GM21825 (cell line): ENCODE measurements around the gene ITGB2.

Source experiments
- ATAC-seq: cut with Tn5 transposase; IDR thresholded peaks from one replicate; pipeline ENCODE4 v1.9.1; 2021; ENCODE audit warnings: mild to moderate bottlenecking, moderate library complexity; ENCODE audit not compliant: unreplicated experiment

ITGB2 gene

DNA sequence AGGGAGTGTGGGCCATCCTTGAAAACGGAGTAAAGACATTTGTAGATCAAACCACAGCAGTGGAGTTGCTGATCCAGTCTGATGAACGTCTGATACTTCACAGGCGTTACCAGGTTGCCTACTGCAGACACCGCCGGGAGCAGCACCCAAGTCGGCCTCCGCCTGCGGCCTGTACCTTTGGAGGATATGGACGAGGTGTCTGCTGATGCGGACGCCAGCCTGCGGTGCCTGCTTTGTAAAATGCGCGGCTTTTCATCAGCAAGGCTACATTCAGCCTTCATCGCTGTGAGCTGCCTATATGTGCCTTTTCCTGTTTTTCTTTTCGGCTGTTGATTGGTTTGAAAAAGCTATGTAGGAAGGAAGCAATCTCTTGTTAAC, 35.1 kb upstream of the ITGB2 start:
- ATAC-seq, result no peak

DNA sequence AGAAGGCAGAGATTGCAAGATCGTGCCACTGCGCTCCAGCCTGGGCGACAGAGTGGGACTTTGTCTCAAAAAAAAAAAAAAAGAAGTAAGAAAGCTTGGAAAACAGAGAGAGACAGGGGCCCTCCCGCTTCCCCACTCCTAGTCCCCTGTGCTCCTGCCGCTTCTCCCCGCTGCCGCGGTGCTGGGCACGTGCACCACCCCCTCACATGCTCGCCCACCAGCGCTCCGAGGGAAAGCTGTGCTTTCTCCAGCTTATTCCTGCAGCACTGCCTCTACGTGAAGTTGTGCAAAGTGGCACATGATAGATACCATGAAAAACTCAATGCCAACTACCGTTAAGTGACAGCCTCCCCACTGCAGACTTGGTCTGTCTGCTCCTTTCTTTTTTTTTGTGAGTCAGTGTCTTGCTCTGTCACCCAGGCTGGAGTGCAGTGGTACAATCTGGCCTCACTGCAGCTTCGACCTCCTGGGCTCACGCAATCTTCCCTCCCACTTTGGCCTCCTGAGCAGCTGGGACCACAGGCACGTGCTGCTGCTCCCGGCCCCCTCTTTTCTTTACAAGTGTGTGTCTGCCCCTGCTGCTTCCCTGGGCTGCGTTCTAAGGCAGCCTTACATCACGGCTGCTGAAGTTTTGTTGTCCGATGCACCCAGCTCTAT, 34.6 kb upstream of the ITGB2 start:
- ATAC-seq, result no peak

DNA sequence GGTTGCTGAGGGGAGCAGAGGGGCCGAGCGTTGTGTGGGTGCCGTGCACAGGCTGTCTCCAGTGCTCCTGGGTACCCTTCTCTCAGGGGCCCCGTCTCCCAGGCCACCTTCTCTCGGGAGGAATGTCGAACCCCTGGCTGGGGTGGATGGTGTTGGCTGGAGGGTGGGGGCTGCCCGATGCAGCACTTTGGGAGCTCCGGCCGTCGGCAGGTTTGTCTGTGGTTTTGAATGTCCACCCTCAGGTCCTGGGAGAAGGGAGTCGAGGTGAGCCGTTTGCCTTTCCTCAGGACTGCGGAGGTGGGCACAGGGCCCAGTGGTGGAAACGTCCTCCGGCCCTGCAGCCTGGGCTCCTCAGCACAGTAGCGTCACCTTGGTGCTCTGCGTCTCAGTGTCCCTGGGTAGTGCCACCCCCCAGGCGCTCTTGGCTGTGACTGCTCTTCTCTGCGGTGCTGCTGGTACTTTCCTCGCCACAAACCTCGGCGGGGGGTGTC, 33.6 kb upstream of the ITGB2 start:
- no peak for ATAC-seq

DNA sequence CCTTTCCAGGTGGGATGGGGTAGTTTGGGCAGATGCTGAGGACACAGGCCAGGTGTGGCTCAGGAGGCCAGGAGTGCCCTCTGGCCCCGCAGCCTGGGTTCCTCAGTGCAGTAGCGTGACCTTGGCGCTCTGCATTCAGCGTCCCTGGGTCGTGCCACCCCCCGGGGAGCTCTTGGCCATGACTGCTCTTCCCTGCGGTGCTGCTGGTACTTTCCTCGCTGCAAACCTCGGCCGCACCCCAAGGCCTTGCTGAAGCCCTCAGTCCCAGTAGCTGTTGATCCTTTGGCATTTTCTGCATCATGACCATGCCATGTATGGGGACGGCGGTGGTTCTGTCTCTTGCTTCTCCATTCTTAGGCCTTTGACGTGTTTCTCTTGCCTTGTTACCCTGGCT, 32.9 kb upstream of the ITGB2 start:
- no peak for ATAC-seq

DNA sequence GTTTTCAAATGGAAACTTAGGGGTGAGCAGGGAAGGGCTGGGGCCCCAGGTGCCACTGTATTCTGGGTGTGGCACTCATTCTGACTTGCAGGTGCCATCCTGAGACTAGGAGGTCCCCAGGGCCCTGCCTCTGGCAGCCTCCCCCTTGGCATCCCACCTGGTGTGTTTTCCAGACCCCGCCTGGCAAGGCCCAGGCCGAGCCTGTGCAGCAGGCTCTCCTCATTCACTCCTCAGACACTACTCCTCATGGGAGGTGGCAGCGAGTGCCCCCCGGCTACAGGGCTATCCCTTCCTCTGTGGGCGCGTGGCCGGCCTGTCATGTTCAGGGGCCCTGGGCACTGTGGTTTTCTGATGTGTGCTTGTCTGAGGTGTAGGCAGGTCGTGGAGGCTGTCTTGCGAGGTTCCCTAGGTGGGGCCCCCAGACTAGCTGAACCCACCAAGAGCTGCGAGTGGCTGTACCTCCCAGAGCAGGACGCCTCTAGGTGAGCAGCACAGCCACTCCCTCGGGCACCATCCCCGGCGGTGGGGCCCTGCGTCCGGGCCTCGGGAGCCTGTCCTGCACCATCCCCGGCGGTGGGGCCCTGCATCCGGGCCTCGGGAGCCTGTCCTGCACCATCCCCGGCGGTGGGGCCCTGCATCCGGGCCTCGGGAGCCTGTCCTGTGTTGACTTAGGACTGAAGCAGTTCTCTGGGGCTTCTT, 32.4 kb upstream of the ITGB2 start:
- no peak for ATAC-seq

DNA sequence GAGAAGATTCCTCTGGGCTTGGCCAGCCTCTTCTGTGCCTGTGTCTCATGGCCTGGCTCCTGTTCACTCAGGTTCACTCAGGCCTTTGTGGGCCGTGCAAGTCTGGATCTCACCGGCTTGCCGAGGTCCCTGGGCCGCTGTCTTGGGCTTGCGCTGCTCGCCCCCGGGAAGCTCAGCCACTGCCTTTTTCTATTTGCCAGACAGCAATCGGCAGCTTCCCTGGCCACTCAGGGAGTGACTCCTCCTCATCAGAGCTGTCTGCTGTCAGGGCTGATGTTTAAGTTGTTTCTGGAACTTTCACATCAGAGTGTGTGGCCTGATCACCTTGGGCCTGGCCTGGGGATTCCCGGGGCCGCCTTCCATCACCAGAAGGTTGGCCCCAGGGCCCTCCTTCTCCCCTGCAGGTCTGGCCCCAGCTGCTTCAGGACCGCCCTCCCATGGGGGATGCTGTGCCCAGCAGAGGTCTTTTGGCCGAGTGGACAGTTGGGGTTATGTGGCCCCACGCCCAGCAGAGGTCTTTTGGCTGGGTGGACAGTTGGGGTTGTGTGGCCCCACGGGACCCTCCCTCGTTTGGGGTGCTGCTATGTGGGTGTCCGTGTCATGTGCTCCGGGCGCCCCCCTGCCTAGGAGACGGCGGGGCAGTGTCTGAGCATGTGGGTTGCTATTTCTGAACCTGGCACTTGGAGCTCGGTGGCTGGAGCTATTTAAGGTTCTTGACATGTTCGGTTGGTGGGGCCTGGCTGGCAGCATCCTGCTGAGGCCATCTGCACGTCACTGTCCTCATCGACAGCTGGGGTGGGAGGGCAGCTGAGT, 31.6 kb upstream of the ITGB2 start:
- ATAC-seq, result no peak

DNA sequence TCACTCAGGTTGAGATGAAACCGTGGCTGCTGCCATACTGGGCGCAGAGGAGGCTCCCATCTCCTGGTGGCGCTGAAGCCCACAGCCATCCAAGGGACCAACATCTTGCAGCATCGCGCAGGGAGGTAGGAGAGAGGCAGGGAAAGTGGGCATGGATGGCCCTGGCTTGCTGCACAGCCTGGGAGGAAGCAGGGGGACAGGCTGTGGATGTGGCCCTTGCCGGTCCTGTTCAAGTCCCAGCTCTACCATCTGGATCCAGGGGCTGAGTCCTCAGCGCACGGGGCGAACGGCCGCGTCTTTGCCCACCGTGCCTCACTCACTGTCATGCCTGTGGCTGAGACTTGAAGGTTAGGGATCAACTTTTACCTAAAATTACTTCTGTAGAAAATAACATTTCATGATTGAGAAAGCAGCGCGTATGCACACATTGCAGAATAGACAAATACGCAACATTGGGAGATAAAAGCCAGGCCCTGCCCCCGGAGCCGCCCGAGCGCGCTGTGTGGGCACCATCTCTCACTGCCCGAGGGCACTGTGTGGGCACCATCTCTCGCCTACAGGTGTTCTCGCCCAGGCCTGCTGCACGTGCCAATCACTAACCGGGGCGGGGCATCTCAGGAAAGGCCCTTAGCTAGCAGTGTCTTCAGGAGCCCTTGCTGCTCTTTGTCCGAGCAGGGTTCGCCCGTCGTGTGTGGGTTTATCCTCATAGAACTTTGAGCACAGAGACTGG, 30.7 kb upstream of the ITGB2 start:
- no peak for ATAC-seq

DNA sequence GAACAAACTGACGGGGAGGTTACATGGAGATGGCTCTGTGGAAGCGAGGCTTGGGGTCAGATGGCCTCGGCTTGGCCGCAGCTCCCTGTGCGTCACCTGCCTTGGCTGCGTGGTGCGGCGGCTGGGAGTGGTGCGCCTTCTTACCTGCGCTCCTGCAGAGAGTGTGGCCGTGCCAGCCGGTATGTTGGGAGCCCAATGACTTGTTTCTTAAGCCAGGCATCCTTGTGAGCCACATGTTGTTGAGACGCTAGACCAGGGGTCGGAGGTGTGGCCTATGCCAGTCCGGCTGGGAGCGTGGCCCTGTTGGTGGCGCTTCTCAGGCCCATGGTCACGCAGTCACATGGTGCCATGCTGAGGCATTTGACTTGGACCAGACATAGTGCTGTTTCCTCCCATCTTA, 29.7 kb upstream of the ITGB2 start:
- ATAC-seq, result no peak

DNA sequence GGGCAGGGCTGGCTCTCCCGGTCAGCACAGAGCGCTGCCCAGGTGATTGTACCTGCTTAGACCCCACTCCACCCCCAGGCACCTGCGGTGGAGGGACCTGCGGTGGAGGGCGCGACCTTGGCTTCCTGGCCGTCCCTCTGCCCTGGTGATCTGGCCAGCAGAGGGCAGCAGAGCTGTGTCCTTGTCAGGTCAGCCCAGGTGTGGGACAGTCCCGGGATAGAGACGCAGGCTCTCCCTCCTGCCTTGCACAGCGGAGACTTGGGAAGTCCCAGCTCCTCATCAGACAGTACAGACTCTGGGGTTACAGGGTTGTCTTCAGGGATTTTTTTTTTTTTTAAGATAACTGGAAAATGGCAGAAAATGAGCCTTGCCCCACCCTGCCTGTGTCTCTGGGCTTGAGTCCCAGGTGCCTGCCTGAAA, 29.1 kb upstream of the ITGB2 start:
- ATAC-seq, result no peak

DNA sequence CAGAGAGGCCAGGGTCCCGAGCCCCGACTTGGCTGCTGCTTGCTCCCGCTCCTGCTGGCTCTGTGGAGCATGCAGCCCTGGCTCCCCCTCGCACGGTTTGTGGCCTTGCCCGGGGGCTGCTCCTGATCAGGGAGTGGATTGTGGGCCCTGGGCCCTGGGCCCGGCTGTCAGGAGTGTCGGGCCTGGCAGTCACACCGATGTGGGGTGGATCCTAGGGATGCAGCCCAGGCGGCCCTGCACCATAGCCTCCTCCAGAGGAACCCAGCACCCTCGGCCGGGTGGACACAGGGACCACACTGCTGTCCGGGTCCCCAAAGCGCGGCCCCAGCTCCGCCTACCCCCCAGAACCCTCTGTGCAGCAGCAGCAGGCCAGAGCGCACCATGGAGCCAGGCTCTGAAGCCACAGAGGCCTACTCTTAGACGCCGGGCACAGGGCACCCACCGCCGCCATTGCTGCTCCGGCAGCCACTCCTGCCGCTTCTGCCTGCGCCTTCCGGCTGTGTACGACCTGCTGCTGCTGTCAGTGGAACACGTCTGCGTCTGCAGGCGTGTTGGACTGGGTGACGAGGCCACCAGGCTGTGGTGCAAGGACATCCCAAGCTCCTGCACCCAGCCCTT, 28.6 kb upstream of the ITGB2 start:
- ATAC-seq, result no peak

DNA sequence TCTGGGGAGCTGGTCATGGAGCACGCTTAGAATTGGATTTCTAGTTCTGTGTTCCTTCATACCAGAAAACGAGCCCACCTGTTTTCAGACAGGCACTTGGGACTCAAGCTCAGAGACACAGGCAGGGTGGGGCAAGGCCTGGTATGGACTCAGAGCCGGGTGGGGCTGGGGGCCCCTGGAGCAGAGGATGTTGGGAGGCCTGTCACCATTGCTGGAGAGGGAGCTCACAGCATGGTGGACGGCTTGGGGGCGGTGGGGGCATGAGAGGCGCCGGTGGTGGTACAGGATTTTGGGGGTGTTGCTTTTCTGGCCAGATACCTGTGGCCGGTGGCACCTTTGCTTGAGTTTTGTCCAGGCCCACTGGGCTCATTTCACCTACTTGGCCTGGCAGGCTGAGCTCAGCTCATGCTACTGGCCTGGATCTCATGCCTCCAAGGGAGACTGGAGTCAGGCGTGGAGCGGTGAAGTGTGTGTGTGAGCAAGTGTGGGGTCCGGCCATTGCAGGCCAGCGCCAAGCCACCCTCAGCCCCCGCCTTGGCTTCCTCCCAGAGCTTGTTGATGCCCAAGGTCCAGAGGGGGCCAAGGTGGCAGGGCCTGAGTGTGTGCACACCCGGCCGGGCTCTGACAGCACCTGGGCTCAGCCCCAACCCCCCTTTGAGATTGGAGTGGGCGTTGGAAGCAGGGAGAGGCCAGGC, 27.9 kb upstream of the ITGB2 start:
- no peak for ATAC-seq

DNA sequence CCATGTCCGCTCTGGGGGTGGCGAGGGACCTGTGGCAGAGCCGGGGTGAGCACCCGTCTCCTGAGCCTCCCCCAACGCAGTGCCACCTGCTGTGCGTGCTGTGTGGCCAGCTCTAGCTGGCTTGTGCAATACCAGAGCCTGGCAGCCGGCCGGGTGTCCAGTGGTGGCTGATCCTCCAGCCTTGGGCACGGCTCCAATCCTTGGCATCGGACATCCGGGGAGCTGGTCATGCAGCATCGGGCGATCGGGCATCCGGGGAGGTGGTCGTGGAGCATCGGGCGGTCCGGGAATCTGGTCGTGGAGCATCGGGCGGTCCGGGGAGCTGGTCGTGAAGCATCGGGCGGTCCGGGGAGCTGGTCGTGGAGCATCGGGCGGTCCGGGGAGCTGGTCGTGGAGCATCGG, 27.2 kb upstream of the ITGB2 start:
- no peak for ATAC-seq

DNA sequence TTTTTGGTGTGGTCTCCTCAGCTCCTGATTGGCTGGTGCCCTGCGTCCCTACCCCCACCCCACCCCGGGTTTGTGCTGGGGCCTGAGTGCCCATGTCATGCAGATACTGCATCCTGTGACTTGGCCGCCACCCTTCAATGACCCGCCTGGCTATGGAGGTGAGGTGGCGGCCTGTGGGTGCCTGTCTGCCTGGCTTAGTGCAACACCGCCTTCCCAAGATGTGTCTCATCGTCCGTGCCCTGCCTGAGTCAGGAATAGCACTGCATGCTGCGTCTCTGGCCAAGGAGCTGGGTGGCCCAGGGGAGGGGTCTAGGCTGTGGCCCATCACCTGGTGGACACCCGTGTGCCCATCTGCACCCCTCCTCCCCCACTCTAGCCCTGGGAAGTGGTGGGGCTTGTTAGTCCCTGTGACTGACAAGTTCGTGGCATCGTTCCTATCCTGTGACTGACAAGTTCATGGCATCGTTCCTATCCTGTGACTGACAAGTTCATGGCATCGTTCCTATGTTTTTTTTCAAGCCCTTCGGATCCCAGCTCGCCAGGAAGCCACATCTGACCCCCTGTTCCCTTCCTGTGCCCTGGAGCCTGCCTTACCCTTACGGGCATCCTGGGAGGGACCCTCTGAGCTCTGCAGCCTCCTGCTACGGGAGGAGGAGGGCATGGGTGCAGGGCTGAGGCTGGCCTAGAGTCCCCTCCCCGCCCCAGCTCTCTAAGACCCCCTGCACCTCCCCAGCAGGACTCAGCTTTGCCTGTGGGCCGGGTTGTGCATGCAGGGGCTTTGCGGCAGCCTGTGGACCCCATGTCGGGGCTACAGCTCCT, 26.6 kb upstream of the ITGB2 start:
- no peak for ATAC-seq

DNA sequence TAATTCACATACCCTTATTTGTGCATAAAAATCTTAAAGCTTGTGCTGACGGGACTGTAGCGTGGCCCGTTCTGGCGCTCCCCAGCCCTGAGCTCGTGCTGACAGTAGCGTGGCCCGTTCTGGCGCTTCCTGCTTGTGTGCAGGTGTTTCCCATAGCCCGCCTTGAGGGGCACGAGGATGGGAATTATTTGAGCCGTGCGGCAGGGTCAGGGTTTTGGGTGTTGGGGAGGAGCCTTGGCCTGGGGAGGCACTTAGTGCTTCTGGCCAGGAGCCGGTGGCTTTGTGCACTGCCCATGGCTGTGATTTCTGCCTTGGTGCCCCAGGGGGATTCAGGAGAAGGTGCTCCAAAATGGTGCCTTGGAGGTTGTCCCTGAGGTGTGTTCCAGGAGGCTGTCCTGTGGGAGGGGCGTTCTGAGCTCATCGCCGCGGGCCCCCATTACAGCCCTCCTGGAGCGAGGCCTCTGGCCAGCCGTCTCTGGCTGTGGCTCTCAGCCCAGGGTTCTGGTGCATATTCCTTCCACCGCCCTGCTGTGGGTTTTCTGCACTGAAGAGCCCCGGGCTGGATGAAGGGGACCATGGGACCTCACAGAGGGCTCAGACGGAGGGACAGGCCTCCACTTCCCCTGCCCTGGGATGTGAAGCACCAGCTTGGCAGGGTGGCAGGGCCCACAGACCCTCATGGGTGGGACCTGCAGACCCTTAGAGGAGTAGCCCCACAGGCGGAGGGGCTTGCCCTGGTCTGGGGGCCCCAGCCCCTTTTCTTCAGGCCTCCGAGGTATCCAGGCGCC, 25.7 kb upstream of the ITGB2 start:
- no peak for ATAC-seq

DNA sequence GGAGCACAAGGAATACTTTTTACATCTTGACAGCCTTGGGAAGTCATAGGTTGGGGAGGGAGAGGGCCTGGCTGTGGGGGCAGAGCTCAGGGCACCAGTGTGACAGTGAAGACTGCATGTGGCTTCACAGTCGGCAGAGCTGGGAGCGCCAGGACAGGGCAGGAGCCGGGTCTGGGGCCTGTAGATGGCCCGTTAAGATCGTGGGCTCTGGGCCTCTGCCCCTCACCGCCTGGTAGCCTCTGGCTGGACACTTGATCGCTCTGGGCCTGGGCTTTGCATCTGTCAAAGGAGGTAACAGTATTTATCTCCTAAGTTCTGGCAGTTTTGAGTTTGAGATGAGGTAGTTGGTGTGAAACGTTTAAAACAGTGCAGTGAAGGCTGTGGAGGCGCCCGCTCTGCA, 23.9 kb upstream of the ITGB2 start:
- no peak for ATAC-seq

DNA sequence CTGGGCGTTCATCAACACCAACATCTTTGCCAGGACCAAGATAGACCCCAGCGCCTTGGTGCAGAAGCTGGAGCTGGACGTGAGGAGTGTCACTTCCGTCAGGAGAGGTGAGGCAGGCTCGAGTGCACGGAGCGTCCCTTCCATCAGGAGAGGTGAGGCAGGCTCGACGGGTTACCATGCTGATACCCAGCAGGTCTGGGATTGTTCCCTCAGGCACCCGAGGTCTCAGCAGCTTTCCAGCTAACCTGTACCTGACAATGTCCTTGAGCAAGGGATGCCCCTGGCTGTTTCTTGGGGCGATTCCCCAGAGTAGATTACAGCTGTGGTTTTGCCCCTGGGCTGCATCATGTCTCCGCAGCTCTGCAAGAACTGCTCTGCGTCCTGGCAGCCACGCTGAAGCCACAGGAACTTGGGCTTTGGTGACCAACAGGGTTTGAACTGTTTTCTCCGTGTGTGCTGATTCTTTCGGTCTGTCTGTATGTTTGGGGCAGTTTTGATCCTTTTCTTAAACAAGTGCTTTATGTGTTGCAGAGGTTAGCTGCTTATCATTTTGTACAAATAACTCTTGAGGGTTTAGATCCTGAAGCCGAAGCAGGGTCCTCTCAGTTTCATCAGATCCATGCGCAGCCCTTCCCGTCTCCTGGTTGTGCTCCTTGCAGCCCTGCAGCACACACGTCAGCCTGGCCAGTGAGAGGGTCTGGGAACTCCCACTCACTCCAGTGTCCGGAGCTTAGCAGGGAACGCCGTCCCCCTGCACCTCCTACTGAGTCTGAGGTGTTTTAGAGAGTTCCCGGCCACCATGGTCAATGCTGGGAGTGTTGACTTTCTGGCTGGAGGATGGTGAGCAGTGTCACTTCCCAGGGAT, 23.2 kb upstream of the ITGB2 start:
- no peak for ATAC-seq

DNA sequence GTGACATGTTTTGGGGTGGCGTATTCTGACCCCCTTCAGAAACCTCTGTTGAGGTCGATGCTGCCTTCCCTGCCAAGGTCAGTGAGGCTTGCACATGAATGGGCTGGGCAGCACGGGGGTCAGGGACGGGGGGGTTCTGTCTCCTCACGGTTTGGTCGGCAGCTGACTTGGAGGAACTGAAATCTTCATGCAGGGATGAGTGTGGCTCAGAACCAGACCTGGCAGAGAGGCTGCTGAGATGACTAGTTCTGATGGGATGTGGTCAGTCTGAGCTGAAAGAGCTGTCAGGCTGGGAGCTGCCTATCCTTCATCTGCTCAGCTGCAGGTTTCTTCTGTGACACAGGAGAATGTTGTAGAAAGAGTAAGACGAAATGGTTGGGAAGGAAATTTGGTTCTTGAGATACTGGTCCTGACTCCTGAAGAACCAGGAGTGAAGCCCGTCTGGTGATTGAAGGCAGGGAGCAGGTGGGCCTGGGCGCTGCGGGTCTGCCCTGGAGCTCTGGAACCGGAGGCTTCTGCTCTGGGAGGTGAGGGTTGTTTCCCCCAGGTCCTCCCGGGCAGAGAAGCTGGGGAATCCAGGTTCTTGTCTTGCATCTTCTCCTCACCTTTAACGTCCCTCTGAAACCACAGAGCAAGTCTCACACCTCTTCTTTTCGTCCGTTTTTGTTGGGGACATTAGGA, 22.4 kb upstream of the ITGB2 start:
- no peak for ATAC-seq
